Body of pancreas (tissue), 4 donors: Measurements from ENCODE around the gene MEGF9.

Experiments
- CTCF ChIP-seq, 7 experiments: fragments of 450-650 bp in 4 of 7; fragments of 200-600 bp in 3 of 7; sonication (generic) in 3 of 7; IDR thresholded peaks; one replicate each; pipeline ENCODE4 v1.5.1; 2016 to 2019; ENCODE audit warnings: antibody characterized with exemption in 7 of 7
- POLR2A ChIP-seq, 3 donors: fragments of 450-650 bp; IDR thresholded peaks; one replicate each; pipeline ENCODE4 v1.6.1; 2016; ENCODE audit warnings: antibody characterized with exemption in 3 of 3, mild to moderate bottlenecking in 2 of 3

GRCh38 chr9:120714846-120715388 is 647 bp upstream of the MEGF9 start:
- TF ChIP-seq POLR2A (IDR thresholded peaks at IDR 0.05), result no peak
- no peak for TF ChIP-seq CTCF (IDR thresholded peaks at IDR 0.05)
